ENCODE results near the gene SENP1. TPM values are rescaled to one million over a fixed set of nuclear protein-coding genes. Genes with fewer than 3 reads are reported as not detected.
A peak's percentile ranks its signal among the peaks of the same experiment; 100 is the strongest.
"Not testable (repeated sequence)": the region's sequence is repeated elsewhere in the genome, so short reads cannot be mapped to it uniquely, and the experiment has no call there.

Gene SENP1
- total RNA-seq, 1 donor from 2014 or later: 38.4 TPM

DNA sequence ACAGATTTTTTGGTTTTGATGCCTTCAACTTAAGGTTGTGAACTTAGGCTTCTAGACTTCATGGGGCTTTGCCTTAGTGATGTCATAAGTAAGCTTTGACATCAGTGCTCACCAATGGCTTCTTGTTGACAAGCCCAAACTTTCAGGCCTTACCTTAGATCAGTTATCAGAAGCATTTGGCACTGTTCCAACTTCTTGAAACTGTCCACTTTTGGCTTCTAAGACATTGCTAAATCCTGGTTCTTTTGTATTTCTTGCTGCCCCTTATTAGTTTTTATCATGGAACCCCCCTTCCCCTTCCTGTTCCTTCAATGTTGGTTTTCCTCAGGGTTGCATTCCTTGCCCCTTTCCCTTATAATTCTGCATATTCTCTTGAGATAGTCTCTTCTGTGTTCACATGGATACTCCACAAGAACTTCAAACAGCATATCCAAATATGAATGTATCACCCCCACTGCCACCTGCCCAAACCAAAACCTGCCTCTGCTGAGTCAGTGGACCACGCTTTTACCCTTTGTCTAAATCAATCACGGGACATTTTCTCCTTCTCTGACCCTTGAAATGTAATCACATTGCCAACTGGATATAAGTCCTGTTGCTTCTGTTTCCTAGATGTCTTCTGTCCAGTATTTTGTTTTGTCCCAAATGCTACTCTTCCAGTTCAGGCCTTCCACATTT, 21.2 kb upstream of the SENP1 start:
- Mint-ChIP-seq H3K27me3 (no peaks in the 10 kb centered on the region), H3K36me3 (ENCODE audit: insufficient read depth) (peaks cover 20% of the 10 kb centered on the region), H3K9me3 (ENCODE audit: low read depth) (no peaks in the 10 kb centered on the region), H3K4me3 (ENCODE audit: low read depth) (no peak overlapping the region), H3K4me1 (ENCODE audit: low read depth) (peaks cover 21% of the 10 kb centered on the region), H3K27ac (peak overlapping the region; percentile 17)
- TF ChIP-seq, protein P1, sequence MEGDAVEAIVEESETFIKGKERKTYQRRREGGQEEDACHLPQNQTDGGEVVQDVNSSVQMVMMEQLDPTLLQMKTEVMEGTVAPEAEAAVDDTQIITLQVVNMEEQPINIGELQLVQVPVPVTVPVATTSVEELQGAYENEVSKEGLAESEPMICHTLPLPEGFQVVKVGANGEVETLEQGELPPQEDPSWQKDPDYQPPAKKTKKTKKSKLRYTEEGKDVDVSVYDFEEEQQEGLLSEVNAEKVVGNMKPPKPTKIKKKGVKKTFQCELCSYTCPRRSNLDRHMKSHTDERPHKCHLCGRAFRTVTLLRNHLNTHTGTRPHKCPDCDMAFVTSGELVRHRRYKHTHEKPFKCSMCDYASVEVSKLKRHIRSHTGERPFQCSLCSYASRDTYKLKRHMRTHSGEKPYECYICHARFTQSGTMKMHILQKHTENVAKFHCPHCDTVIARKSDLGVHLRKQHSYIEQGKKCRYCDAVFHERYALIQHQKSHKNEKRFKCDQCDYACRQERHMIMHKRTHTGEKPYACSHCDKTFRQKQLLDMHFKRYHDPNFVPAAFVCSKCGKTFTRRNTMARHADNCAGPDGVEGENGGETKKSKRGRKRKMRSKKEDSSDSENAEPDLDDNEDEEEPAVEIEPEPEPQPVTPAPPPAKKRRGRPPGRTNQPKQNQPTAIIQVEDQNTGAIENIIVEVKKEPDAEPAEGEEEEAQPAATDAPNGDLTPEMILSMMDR (IDR thresholded peaks at IDR 0.05; ENCODE audit: unreplicated experiment): no peak
- no peak for DNase-seq (ENCODE audit: low spot score, unreplicated experiment)

DNA sequence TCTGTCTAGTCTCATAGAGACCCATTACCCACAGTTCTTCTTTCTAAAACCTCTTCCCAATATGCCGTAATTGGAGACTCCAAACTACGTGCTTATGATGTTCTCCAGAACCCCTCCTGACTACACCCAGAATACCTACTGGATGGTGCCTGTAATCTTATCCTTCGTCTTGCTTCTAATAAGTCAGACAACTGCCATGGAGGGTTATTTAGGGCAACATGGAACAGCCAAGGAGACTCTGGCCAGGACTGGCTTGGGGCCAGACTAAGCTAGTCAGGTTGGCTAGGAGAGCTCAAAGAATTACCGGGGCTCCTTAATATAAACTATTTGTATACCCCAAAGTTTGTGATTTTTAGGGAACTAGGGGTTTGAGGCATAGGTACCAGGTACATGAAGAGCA, 20.1 kb upstream of the SENP1 start:
- no peaks in the 10 kb centered on the region for H3K27me3 Mint-ChIP-seq
- no peak overlapping the region for H3K4me3 Mint-ChIP-seq (ENCODE audit: low read depth)
- H3K9me3 Mint-ChIP-seq (ENCODE audit: low read depth): no peaks in the 10 kb centered on the region
- peaks cover 25% of the 10 kb centered on the region for H3K4me1 Mint-ChIP-seq (ENCODE audit: low read depth)
- H3K36me3 Mint-ChIP-seq (ENCODE audit: insufficient read depth): peaks cover 20% of the 10 kb centered on the region
- DNase-seq (ENCODE audit: low spot score, unreplicated experiment): no peak
- TF ChIP-seq, protein P1 (IDR thresholded peaks at IDR 0.05; ENCODE audit: unreplicated experiment): no peak
- no peak overlapping the region for H3K27ac Mint-ChIP-seq

DNA sequence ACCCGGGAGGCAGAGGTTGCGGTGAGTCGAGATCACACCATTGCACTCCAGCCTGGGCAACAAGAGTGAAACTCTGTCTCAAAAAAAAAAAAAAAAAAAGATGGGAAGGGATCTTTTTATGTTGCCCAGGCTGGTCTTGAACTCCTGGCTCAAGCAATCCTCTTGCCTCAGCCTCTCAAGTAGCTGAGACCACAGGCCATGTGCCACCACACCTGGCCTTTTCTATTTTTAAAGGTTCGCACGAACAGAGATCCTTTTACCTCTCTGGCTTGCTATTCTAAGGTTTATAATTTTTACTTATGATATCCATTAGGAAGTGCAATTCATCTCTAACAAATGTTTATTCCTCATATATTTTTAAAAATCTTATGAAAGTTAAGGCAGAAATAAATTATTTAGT, 19.7 kb upstream of the SENP1 start:
- H3K27ac Mint-ChIP-seq; H3K27me3 Mint-ChIP-seq; DNase-seq (ENCODE audit: low spot score, unreplicated experiment); H3K4me3 Mint-ChIP-seq (ENCODE audit: low read depth); H3K9me3 Mint-ChIP-seq (ENCODE audit: low read depth): not testable (repeated sequence)
- Mint-ChIP-seq H3K4me1 (ENCODE audit: low read depth) (peaks cover 26% of the 10 kb centered on the region), H3K36me3 (ENCODE audit: insufficient read depth) (peaks cover 18% of the 10 kb centered on the region)

DNA sequence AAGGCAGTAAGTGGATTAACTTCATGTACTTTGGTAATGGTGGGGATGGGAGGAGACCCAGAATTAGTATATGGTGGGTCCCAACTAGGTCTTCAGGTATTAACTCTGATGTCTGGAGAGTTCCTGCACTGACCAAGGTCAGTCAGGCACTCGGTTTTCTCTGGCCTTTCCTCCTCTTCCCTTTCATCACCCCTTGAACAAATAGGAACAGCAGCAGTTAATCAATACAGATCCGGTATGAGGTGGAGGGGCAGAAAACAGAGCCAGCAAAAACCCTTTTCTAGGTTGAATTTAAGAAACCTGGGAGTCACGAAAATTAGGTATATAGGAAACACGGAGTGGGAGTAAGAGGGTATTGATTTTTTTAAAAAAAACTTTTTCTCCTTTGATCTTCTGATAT, 17.3 kb upstream of the SENP1 start:
- H3K9me3 Mint-ChIP-seq (ENCODE audit: low read depth): no peaks in the 10 kb centered on the region
- peaks cover 14% of the 10 kb centered on the region for H3K36me3 Mint-ChIP-seq (ENCODE audit: insufficient read depth)
- H3K27ac Mint-ChIP-seq: peak overlapping the region; percentile 51
- H3K27me3 Mint-ChIP-seq: no peaks in the 10 kb centered on the region
- DNase-seq (ENCODE audit: low spot score, unreplicated experiment): no peak
- H3K4me3 Mint-ChIP-seq (ENCODE audit: low read depth): peak overlapping the region; percentile 47
- TF ChIP-seq, protein P1 (IDR thresholded peaks at IDR 0.05; ENCODE audit: unreplicated experiment): no peak
- H3K4me1 Mint-ChIP-seq (ENCODE audit: low read depth): peaks cover 46% of the 10 kb centered on the region

DNA sequence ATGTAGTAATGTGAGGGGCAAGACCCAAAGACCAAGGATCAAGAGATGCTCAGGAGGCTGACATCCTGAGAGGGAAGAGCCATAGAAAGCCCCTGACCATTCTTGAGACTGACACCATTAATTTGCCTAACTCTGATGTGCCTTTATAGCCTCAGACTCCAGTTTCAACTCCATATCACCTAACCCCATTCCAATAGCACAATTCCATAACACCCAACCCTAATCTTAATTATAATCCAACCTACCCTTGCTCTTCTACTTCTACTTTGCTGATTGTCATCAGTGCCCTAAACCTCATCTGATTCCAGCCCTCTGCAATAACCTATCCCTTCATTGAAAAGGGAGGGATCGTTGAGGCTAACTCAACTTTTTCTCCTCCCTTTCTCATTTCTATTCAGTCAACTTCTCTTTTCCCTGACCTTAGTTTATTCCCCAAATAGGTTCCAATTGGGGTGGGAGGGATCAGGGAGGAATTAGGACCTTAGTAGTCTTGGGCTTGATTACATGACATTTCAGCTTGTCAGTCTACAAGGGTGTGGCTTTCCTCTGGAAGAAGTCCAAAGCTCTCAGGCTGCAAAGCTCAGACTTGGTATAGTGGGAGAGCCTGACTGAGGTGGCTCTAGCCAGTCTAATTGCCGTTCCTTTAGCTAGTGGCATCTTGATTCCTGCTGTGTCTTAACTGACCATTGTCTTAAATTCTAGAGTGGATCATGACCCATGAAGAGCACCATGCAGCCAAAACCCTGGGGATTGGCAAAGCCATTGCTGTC, 16.4 kb upstream of the SENP1 start:
- Mint-ChIP-seq H3K36me3 (ENCODE audit: insufficient read depth) (peaks cover 9% of the 10 kb centered on the region), H3K27ac (no peak overlapping the region), H3K27me3 (no peaks in the 10 kb centered on the region), H3K4me3 (ENCODE audit: low read depth) (no peak overlapping the region), H3K9me3 (ENCODE audit: low read depth) (no peaks in the 10 kb centered on the region), H3K4me1 (ENCODE audit: low read depth) (peaks cover 46% of the 10 kb centered on the region)
- no peak for DNase-seq (ENCODE audit: low spot score, unreplicated experiment)
- TF ChIP-seq, protein P1 (IDR thresholded peaks at IDR 0.05; ENCODE audit: unreplicated experiment): no peak

All from progenitor cell of endocrine pancreas (in vitro differentiated cells).